GM21423 (cell line): ENCODE results near the gene SP9.
"Not testable (repeated sequence)": the region's sequence is repeated elsewhere in the genome, so short reads cannot be mapped to it uniquely, and the experiment has no call there.

Experiments used
- ATAC-seq: cut with Tn5 transposase; IDR thresholded peaks from one replicate; pipeline ENCODE4 v1.9.1; 2021; ENCODE audit warnings: mild to moderate bottlenecking, moderate library complexity; ENCODE audit not compliant: unreplicated experiment

SP9 gene

DNA sequence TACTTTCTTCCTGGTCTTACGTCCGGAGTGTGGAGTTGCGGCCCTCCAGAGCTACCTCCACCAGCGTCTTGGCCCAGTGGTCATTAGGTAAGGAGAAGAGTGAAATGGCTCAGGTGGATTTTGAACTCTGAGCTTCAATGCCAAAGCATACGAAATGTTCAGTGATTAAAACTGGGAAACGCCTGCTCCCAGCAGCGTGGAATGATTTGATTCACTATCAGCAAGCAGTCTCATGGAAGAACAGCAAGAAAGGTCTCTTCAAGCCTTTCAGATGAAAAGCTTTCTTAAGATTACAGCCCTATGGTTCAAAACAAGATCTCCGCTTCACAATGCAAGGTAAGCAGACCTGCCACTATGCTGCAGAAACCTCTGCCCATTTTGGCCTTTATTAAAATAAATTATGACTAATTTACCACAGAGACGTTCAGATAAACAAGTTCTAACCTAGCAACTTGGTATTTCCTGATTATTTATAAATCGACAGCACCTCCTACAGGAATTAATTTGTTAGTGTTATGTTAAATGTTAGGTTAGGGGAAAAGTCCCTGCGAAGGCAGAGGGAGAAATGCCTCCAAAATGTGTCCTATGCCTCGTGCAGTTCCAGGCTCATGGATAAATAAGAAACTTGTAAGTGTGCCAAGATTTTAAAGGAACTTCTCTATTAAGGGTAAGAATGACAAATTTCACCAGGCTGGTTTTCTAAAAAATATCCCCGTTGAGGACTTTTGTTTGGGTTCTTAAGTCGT, 10.1 kb downstream of the SP9 start:
- ATAC-seq = no peak

DNA sequence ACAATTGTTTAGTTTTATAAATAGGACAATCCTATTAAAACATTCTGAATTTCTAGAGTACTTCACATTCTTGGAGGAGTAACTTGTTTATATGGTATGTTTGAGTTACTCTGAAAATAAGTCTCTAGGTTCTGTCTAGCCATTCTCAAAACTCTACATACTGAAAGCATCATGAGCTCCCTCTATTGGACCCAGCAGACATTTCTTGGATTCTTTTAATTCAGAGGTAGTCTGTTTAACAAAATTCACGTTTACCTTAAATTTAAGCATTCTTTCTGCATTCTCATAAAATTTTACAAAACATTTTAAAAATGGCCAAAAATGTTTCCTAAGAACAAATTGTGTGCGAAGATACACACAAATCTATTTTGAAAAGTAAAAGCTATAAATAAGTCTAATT, 15.3 kb downstream of the SP9 start:
- no peak for ATAC-seq

DNA sequence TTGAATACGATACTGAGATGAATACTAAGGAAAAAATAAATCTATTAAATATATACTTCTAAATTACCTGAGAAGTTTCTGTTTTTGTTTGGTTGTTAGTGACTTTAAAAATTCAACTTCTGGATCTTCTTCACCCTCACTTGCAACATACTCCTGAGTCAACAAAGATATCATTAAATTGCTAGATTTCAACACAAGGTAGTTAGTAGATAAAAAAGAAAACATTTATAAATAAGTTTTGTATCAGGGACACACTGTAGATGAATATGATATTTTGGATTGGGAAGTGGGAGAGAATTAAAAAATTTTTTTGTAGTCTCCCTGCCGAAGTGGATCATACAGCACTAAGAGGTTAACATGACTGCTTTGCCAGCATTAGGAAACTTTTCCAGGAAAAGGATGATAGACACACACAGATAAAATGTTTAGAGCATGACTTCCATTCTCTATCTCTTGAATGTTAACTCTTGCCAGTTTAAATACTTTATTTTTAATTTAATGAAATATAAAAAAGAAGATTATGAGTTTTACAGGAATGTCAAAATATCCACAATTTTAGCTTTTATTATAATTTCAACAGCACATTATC, 15.9 kb downstream of the SP9 start:
- no peak for ATAC-seq

DNA sequence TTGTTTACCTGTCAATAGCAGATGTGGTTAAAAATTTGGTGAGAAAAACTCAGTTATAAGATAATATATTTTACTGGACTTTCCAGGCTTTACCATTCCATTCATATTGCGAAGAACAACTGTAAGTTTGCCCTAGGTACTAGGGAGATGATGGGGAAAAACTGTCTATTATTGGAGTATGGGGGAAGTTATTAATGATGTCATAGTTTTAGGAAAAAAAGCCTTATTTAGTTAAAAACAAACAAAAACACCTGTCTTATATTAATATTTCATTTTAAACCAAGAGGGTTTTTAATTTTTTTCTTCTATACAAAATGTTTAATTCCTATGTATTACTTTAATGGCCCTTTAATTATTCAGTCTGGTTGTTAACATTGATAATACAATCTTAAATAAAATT, 18.2 kb downstream of the SP9 start:
- ATAC-seq = no peak

DNA sequence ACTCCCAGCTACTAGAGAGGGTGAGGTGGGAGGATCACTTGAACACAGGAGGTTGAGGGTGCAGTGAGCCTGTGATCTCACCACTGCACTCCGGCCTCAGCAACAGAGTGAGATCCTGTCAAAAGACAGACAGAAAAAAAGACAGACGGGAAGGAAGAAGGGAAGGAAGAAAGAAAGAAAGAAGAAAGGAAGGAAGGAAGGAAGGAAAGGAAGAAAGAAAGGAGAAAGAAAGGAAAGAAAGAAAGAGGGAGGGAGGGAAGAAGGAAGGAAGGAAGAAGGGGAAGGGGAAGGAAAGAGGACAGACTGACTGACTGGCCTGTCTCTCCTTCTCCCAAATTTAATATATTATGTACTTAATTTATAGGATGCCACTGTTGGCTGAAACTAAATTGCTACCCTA, 21.6 kb downstream of the SP9 start:
- no peak for ATAC-seq

GRCh38 chr2:174359663-174360062, 24.9 kb downstream of the SP9 start:
- not testable (repeated sequence) for ATAC-seq

DNA sequence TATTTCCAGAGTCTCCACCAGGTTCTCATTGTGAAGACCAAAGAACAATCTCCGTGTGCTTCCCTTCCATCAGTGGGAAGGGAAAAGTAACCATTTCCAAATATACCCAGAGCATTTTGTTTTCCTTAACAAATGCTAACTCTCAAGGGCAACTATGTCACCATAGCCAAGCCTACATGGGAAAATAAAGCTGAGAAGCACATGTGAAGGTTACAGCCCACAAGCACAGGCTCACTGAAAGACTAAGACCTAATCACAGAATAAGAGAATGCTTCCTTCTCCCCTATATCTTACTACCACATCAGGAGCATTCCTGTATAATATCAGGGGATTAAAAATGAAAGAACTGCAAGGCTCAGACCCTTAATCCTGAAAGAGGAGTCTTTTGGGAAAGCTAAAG, 28.2 kb downstream of the SP9 start:
- no peak for ATAC-seq

GRCh38 chr2:174363492-174364225, 28.9 kb downstream of the SP9 start:
- ATAC-seq = not testable (repeated sequence)

GRCh38 chr2:174364628-174365027, 29.9 kb downstream of the SP9 start:
- ATAC-seq = no peak

- ATAC-seq = no peak
Observed at GRCh38 chr2:174365571-174365970, 30.8 kb downstream of the SP9 start.

DNA sequence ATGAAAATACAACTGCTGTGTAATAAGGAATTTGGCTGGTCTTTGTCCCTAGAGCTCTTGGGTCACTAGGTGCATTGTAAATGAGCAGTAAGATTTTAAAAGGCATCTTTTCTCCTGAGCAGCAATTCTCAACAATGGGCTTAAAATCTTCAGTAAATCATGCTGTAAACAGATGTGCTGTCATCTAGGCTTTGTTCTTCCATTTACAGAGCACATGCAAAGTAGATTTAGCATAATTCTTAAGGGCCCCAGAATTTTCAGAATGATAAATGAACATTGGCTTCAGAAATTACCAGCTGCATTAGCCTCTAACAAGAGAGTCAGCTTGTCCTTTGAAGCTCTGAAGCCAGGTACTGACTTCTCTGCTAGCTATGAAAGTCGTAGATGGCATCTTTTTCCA, 33.9 kb downstream of the SP9 start:
- ATAC-seq = no peak

DNA sequence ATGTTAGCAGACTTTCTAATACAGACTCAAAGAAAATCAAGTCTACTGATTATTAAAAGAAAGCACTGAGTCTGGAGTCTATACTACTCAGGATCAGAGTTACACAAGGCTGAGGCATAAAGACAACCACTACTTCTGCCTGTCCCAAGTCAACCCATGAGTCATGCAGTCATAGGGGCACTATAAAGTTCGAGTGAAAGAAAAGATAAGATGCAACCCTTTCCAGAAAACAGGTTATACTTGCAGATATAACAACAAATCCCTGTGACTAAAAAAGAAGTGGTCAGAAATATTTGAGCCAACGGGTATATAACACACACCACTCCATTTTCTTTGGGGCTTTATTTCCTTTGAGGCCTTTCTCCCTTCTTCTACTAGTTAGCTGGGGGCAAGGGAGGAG, 42.2 kb downstream of the SP9 start:
- no peak for ATAC-seq

- ATAC-seq = no peak
Observed at GRCh38 chr2:174383796-174384195, 49.0 kb downstream of the SP9 start.

- ATAC-seq = no peak
Observed at GRCh38 chr2:174385201-174385600, 50.4 kb downstream of the SP9 start.
